Thyroid gland (tissue), 4 donors: ENCODE measurements around the gene SENP7. TPM values are rescaled to one million over a fixed set of nuclear protein-coding genes. Genes with fewer than 3 reads are reported as not detected.
A peak's percentile ranks its signal among the peaks of the same experiment; 100 is the strongest.

Source experiments
- DNase-seq, 2 donors: peaks; one replicate each; pipeline ENCODE4 v3.0.0-alpha.2; 2019
- H3K27ac ChIP-seq, 3 donors: fragments of 200-600 bp; sonication (generic); 1 replicate in 2 of 3; 2 replicates in 1 of 3; pipeline ENCODE4 v1.5.1; 2016 to 2019; ENCODE audit warnings: mild to moderate bottlenecking in 1 of 3, moderate library complexity in 1 of 3
- H3K27me3 ChIP-seq: fragments of 200-600 bp; sonication (generic); one replicate; pipeline ENCODE4 v1.5.1; 2019
- H3K36me3 ChIP-seq, 2 donors: fragments of 200-600 bp; sonication (generic); one replicate each; pipeline ENCODE4 v1.5.1; 2016 to 2019
- H3K4me1 ChIP-seq, 2 donors: fragments of 200-600 bp; sonication (generic); one replicate each; pipeline ENCODE4 v1.5.1; 2017 to 2019
- H3K4me3 ChIP-seq, 3 donors: fragments of 200-600 bp; sonication (generic); replicated peaks in 1 of 3; 1 replicate in 2 of 3; 2 replicates in 1 of 3; pipeline ENCODE4 v1.5.1; 2016; ENCODE audit warnings: mild to moderate bottlenecking in 1 of 3
- H3K9me3 ChIP-seq: fragments of 200-600 bp; sonication (generic); one replicate; pipeline ENCODE4 v1.5.1; 2017
- POLR2A ChIP-seq, 2 donors: fragments of 450-650 bp; IDR thresholded peaks; one replicate each; pipeline ENCODE4 v1.6.1; 2017; ENCODE audit warnings: antibody characterized with exemption in 2 of 2, mild to moderate bottlenecking in 2 of 2, moderate library complexity in 1 of 2
- WGBS, 2 donors: methylation state at CpG; one replicate each; pipeline ENCODE4 v1.1.5; 2017; 5-methylcytosine and 5-hydroxymethylcytosine counted together
- intact Hi-C: fragments of 100-400 bp; cut with DNase I; formaldehyde crosslinking; loops from one replicate; pipeline ENCODE4 v1.15.1; 2023
- total RNA-seq, 4 donors: library from RNA; depleted of rRNA; stranded (reverse); fragments of >200 nt; gene quantifications; one replicate each; pipeline ENCODE4 v1.2.3, GENCODE V29; 2016
- TF ChIP-seq, protein P1 (sequence below), 6 experiments: fragments of 200-600 bp in 3 of 6; fragments of 450-650 bp in 3 of 6; sonication (generic) in 3 of 6; IDR thresholded peaks; one replicate each; pipeline ENCODE4 v1.5.1; 2016 to 2019; ENCODE audit warnings: antibody characterized with exemption in 6 of 6, mild to moderate bottlenecking in 2 of 6, inconsistent platforms in 1 of 6, moderate library complexity in 1 of 6

The SENP7 gene
- total RNA-seq, 4 donors from 2014 or later = 30.2 to 42.9 (median 31.5) TPM

DNA sequence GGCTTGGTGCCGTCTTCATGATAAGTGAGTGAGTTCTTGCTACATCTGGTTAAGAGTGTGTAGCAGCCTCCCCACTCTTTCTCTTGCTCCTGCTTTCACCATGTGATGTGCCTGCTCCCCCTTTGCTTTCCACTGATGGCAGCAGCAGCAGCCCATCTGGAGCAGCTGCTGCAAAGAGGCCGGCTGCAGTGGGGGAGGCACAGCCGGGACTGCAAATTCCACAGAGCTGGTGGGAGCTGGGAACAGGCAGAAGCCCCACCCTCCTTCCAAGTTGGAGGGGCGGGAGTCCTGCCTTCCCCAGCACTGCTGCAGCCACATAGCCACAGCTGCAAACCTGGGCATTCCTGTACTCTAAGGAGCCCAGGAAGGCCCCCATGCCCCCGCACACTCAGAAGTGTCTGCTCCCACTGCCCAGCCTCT is 129.8 kb downstream of the SENP7 start:
- no peaks in the 10 kb centered on the region for H3K9me3 ChIP-seq
- no peak for DNase-seq
- TF ChIP-seq, protein P1, sequence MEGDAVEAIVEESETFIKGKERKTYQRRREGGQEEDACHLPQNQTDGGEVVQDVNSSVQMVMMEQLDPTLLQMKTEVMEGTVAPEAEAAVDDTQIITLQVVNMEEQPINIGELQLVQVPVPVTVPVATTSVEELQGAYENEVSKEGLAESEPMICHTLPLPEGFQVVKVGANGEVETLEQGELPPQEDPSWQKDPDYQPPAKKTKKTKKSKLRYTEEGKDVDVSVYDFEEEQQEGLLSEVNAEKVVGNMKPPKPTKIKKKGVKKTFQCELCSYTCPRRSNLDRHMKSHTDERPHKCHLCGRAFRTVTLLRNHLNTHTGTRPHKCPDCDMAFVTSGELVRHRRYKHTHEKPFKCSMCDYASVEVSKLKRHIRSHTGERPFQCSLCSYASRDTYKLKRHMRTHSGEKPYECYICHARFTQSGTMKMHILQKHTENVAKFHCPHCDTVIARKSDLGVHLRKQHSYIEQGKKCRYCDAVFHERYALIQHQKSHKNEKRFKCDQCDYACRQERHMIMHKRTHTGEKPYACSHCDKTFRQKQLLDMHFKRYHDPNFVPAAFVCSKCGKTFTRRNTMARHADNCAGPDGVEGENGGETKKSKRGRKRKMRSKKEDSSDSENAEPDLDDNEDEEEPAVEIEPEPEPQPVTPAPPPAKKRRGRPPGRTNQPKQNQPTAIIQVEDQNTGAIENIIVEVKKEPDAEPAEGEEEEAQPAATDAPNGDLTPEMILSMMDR (IDR thresholded peaks at IDR 0.05) = no peak
- no peak for TF ChIP-seq POLR2A (IDR thresholded peaks at IDR 0.05)
- H3K36me3 ChIP-seq = no peaks in the 10 kb centered on the region
- 75 to 83% methylated on average over 3 to 4 of the region's 5 CpGs for WGBS, 2 donors
- H3K4me1 ChIP-seq = peaks cover 0 to 4% of the 10 kb centered on the region in 2 donors
- H3K27ac ChIP-seq = no peak overlapping the region
- H3K27me3 ChIP-seq = no peaks in the 10 kb centered on the region
- intact Hi-C loops = no loop called here
- H3K4me3 ChIP-seq = no peak overlapping the region

DNA sequence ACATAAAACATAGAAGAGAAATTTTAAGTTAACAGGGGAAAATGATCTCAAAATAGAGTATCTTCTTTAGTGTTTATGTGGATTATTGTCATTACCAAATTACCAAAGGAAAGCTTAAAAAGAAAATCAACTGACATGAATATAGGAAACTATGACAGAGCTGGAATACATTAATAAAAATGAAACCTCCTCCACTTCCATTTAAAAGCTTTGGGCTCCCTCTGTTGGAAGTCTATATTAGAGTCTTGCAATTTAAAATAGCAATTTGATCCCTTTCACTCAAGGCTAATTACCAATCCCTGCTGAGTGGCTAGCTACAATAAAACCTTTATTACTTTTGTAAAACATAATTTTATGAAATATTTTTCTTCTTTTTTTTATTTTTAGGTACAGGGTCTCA is 131.2 kb downstream of the SENP7 start:
- DNase-seq = no peak
- no peaks in the 10 kb centered on the region for H3K27me3 ChIP-seq
- intact Hi-C loops = no loop called here
- H3K36me3 ChIP-seq = no peaks in the 10 kb centered on the region
- no peak overlapping the region for H3K27ac ChIP-seq
- TF ChIP-seq POLR2A (IDR thresholded peaks at IDR 0.05) = no peak
- TF ChIP-seq, protein P1 (IDR thresholded peaks at IDR 0.05) = peak in 3 of 6 experiments; percentile 45 to 54 (median 52)
- no peak overlapping the region for H3K4me3 ChIP-seq
- no peaks in the 10 kb centered on the region for H3K9me3 ChIP-seq
- H3K4me1 ChIP-seq = peaks cover 11 to 17% of the 10 kb centered on the region in 2 donors

DNA sequence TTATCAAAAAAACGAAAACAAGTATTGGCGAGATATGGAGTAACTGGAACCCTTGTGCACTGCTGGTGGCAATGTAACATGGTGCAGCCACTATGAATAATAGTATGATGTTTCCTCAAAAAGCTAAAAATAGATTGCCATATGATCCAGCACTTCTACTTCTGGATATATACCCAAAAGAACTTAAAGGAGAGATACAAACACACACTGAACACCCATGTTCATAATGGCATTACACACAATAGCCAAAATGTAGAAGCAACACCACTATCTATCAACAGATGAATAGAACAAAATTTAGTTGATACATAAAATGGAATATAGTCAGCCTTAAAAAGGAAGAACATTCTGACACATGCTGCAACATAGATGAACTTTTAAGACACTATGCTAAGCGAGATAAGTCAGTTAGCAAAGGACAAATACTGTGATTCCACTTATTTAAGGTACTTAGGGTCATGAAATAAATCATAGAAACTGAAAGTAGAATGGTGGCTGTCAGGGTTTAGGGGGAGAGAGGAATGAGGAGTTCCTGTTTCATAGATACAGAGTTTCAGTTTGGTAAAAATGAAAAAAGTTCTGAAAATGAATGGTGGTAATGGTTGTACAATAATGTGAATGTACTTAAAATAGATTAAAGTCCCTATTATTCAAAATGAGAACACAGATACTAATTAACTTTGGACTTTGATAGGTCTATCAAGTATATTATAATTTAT is 133.2 kb downstream of the SENP7 start:
- no peaks in the 10 kb centered on the region for H3K9me3 ChIP-seq
- H3K36me3 ChIP-seq = no peaks in the 10 kb centered on the region
- H3K27ac ChIP-seq = no peak overlapping the region
- TF ChIP-seq, protein P1 (IDR thresholded peaks at IDR 0.05) = no peak
- no peak for TF ChIP-seq POLR2A (IDR thresholded peaks at IDR 0.05)
- peaks cover 11 to 17% of the 10 kb centered on the region in 2 donors for H3K4me1 ChIP-seq
- intact Hi-C loops = no loop called here
- H3K4me3 ChIP-seq = no peak overlapping the region
- 93 to 94% methylated on average over 3 of the region's 3 CpGs for WGBS, 2 donors
- DNase-seq = no peak
- H3K27me3 ChIP-seq = no peaks in the 10 kb centered on the region

DNA sequence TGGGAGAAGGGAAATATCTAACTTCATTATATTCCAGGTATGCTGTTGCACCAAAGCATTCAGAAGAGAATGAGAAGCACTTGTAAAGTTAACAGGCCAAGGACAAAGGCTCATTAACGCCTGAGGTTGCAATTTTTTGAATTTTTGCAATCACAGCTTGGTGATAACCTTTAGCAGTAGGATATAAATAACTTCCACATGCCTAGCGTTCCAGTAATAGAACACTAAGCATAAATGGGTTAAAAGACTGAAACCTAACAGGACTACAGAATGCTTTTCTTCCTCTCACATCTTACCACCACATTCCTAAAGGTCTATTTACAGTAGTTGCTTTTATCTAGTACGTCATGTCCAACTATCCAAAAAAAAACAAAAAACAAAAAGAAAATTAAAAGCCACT is 135.2 kb downstream of the SENP7 start:
- Histone ChIP-seq H3K27ac (peak overlapping the region in 1 of 3 donors; percentile 43), H3K27me3 (no peaks in the 10 kb centered on the region), H3K36me3 (no peaks in the 10 kb centered on the region), H3K9me3 (no peaks in the 10 kb centered on the region), H3K4me3 (no peak overlapping the region), H3K4me1 (peaks cover 11 to 17% of the 10 kb centered on the region in 2 donors)
- DNase-seq = no peak
- 46 to 49% methylated on average over 3 of the region's 3 CpGs for WGBS, 2 donors
- intact Hi-C loops = no loop called here
- TF ChIP-seq POLR2A (IDR thresholded peaks at IDR 0.05) = no peak
- TF ChIP-seq, protein P1 (IDR thresholded peaks at IDR 0.05) = no peak

DNA sequence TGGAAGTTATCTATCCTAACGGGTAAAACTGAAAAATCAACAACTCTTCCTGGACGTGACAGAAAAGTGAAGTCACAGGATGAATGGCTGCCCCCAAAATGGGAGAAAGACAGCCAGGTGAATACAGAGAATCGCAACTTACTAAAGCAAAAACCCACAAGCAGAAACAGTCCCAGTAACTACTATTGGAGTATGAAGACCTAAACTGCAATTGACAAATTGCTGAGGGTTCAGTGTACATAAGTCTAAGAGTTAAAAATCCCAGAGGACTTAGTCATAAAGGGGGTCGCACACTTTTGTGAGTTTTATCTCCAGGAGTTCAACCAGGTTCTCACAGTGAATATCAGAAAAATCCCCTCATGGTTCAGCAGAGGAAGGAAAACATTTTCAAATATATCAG is 135.8 kb downstream of the SENP7 start:
- DNase-seq = no peak
- H3K4me3 ChIP-seq = no peak overlapping the region
- H3K4me1 ChIP-seq = peaks cover 11 to 17% of the 10 kb centered on the region in 2 donors
- intact Hi-C loops = no loop called here
- no peaks in the 10 kb centered on the region for H3K27me3 ChIP-seq
- WGBS, 2 donors = 73 to 74% methylated on average over 4 of the region's 4 CpGs
- H3K9me3 ChIP-seq = no peaks in the 10 kb centered on the region
- H3K27ac ChIP-seq = peak overlapping the region in 1 of 3 donors; percentile 43
- no peaks in the 10 kb centered on the region for H3K36me3 ChIP-seq
- no peak for TF ChIP-seq POLR2A (IDR thresholded peaks at IDR 0.05)
- TF ChIP-seq, protein P1 (IDR thresholded peaks at IDR 0.05) = no peak
